AML-193 (cell line): ENCODE results near the gene GOLGA7B.
A peak's percentile ranks its signal among the peaks of the same experiment; 100 is the strongest.
"Not testable (repeated sequence)": the region's sequence is repeated elsewhere in the genome, so short reads cannot be mapped to it uniquely, and the experiment has no call there.

Source experiments
- DNase-seq, 2 experiments: peaks; one replicate each; lab custom pipeline; 2025; lab: John Stamatoyannopoulos, UW

The GOLGA7B gene

DNA sequence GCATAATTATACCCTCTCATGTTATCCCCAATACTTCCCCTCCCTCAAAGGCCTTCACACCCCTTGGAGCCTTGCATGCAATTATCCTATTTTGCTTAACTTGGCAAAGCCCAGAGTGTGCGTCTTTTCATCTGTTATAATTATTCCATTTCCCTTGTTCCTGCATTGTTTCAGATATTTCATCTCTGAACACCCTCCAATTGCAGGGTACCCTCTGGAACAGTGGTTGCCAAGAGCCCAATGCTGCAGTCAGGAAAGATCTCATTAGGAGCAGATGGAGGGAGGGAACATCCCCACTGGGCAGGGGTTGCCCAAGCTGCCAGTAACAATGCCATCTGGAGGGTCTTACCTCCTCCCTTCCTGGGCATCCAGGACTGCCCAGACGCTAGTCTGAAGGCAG lies 18.4 kb upstream of the GOLGA7B start:
- DNase-seq, result no peak

DNA sequence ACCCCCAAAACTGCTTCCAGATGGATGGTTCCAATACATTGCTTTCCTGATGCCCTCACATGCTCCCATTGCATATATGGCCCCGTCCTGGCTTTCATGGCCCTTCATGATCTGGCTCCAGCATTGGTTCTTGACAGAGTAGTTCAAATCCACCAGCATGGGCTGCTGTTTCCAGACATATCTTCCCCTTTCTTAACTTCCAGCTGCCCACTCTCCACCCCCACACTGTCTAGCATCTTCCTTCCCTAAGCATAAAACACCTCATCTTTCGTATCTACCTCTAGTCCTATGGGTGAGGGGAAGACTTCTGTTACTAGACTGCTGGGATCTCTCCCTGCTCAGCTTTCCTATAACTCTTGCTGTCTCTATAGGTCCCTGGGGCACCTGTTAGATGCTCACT lies 13.2 kb upstream of the GOLGA7B start:
- DNase-seq, result no peak

- no peak for DNase-seq
Observed at GRCh38 chr10:97838091-97838490, 11.6 kb upstream of the GOLGA7B start.

DNA sequence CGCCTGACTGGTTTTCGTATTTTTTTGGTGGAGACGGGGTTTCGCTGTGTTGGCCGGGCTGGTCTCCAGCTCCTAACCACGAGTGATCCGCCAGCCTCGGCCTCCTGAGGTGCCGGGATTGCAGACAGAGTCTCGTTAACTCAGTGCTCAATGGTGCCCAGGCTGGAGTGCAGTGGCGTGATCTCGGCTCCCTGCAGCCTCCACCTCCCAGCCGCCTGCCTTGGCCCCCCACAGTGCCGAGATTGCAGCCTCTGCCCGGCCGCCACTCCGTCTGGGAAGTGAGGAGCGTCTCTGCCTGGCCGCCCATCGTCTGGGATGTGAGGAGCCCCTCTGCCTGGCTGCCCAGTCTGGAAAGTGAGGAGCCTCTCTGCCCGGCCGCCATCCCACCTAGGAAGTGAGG lies 8.5 kb upstream of the GOLGA7B start:
- not testable (repeated sequence) for DNase-seq

- not testable (repeated sequence) for DNase-seq
Observed at GRCh38 chr10:97842114-97842513, 7.5 kb upstream of the GOLGA7B start.

GRCh38 chr10:97842656-97843280 lies 6.9 kb upstream of the GOLGA7B start:
- peak; percentile 22 to 26 for DNase-seq

DNA sequence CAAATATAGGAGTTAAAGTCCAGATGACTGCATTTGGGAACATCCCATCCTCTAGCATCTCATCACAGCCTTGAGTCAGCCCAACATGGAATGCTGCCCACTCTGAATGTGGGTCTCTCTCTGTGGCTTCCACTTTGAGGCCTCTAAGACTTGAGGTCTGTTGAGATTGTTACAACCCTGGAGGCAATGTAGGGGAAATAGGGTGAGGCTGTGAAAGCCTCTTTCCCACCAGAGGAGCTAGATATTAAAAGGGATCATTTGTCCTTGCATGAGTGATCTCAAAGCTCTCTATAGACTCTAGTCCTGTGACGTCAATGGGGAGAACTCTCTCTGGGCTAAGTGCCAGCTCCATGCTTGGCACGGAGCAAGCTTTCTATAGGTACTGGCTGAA lies 6.4 kb upstream of the GOLGA7B start:
- DNase-seq, result no peak

GRCh38 chr10:97843972-97844371 lies 5.7 kb upstream of the GOLGA7B start:
- DNase-seq, result not testable (repeated sequence)

DNA sequence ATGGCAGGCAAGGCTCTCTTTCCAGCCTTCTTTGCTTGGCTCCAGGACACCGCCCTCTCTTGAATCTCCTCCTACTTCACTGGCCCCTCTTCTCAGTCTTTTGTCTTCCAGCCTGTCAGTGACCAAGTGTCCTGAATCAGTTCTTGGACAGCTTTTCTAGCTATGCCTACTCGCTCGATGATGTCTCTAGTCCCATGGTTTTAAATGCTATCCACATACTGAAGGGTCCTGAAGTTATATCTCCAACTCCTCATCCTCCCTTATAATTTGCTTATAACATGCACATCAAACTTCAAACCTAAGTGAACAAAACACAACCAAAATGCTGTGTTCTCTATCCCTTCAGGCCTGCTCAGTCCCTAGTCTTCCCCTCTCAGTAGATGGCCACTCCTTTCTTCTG lies 5.0 kb upstream of the GOLGA7B start:
- DNase-seq, result no peak

- no peak for DNase-seq
Observed at GRCh38 chr10:97849103-97849686, 448 bp upstream of the GOLGA7B start.

- DNase-seq, result no peak
Observed at GRCh38 chr10:97850446-97850845, 803 bp downstream of the GOLGA7B start.

DNA sequence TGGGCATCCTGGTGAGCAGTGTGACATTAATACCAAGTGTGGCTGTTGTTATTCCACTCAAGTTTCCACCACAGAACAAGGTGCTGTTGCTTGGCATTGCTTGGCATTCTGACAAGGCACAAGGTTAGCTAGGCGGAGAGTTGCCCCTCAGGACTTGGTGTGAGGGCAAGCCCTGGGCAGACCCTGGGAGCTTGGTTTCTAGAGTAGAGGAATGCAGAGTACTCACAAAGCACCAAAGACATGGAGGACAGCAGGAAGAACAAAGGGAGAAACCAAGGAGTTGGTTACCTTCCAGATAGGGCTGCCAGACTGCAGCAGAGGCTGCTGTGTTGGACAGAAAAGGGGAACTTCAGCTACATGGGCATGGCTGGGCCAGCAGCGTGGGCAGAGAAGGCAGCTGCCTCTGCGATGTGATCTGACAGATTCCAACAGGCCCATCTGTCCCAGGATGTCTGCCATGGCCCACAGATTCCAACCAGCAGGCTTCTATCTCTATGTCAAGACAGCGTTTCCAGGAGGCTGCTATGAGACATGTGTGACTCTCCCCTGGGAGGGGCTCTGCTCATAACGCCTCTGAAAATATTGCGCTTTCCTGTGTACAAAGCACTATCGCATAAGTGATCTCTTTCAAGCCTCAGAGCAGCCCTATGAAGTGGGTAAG lies 1.8 kb downstream of the GOLGA7B start:
- peak; percentile 10 to 29 for DNase-seq

GRCh38 chr10:97852277-97852676 lies 2.6 kb downstream of the GOLGA7B start:
- DNase-seq, result no peak

DNA sequence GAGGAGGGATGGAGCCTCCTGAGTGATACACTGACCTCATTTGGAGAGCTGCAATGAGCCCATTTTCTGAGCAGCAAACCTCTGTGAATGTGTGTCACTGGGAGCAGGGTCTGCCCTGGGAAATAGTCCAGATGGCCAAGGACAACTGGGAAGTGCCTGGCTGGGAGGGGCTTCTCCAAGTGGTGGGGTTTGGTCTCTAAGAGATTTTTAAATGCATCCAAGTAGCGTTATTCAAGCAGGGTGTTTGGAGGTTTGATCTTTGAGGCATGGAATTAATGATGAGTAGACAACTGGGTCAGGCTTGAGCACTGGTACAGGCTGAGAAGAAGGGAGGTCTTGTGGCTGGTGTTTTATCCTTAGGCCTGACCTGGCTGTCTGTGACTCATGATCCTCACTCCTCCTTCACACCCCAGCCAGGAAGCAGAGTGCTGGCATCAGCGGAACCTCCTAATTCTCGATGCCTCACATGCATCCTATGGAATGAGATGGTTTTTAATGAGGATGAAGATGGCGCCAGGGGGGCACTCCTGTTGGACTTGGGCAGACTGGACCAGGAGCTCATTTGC lies 3.3 kb downstream of the GOLGA7B start:
- no peak for DNase-seq

DNA sequence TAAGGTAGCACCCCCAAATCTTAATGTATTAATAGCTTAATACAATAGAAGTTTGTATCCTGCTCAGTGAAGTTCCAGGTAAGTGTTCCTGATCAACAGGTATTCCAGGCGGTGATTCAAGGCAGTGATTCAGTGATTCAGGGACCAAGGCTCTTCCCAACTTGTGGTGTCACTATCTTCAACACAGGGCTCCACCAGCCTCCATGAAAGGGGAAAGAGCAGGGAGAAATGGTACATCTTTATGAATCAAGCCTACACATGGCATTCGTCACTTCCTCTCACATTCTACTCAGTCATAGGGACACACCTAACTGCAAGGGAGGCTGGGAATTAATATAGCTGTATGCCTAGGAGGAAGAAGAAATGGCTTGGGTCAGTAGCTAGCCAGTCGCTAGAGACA lies 5.1 kb downstream of the GOLGA7B start:
- DNase-seq, result no peak

GRCh38 chr10:97858001-97858439 lies 8.4 kb downstream of the GOLGA7B start:
- DNase-seq, result peak; percentile 84 to 87

DNA sequence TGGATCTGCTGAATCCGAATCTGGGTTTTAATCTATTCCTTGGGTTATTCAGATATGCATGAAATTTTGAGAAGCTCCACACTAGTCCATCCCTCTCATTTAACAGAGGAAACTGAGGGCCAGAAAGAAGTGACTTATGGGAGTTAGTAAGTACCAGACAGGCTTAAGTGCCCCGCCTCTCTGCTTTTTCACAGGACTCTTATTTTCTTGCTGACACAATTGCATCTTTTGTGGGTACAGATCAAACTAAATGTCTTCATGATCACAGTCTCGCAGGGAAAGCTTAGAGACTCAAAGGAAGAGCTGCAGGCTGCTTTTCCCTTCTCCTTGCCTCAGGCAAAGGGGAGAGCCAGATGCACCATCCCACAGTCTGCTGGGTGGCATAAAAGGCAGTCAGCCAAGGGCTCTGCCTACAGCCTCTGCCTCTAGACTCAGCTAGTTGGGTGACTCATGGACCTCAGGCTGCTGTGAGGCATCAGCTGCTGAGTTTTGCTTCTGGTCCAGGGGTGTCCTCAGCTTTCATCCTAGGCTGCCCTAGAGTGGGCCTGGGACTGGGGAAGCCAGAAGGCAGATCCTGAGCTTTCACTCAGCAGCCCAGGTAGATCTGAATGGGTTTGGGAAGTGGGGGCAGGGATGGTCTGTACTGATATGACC lies 11.6 kb downstream of the GOLGA7B start:
- DNase-seq, result no peak

- DNase-seq, result no peak
Observed at GRCh38 chr10:97861924-97862323, 12.3 kb downstream of the GOLGA7B start.

GRCh38 chr10:97863808-97864207 lies 14.2 kb downstream of the GOLGA7B start:
- no peak for DNase-seq

- no peak for DNase-seq
Observed at GRCh38 chr10:97865488-97865887, 15.8 kb downstream of the GOLGA7B start.

GRCh38 chr10:97866524-97867219 lies 17.0 kb downstream of the GOLGA7B start:
- no peak for DNase-seq

DNA sequence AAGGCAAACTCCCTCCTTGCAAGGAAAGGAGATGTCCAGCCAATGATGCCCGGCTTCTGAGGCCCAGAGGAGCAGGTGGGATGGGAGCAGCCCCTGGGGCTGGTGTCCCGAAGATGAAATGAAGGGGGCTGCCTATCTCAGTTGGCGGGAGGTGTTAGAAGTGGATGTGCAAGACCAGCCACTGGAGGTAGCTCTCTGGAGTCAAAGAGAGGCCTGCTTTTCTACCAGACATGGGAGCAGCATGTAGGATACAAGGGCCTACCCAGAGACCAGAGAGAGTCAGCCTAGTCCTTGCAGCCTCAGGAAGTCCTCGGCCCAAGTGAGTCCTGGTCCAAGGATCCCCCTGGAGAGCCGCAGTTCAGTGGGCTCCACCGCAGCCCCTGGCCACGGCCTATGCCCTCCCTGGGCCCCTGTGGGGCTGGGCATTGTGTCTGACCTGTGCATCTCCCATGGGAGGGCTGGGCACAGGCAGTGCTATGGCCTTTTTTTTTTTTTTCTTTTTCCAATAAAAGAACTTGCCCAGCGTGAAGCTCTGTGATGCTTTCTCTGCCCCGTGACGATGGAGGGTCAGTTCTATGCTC lies 17.7 kb downstream of the GOLGA7B start:
- DNase-seq, result no peak
